Measurements from ENCODE around the gene RIMKLA. TPM values are rescaled to one million over a fixed set of nuclear protein-coding genes. Genes with fewer than 3 reads are reported as not detected.

Gene RIMKLA
- total and polyA plus RNA-seq, 2 donors (not counting 3 experiments of a cell fraction or from before 2014, with no cell fraction given), result 0.01 TPM; not detected in 1

DNA sequence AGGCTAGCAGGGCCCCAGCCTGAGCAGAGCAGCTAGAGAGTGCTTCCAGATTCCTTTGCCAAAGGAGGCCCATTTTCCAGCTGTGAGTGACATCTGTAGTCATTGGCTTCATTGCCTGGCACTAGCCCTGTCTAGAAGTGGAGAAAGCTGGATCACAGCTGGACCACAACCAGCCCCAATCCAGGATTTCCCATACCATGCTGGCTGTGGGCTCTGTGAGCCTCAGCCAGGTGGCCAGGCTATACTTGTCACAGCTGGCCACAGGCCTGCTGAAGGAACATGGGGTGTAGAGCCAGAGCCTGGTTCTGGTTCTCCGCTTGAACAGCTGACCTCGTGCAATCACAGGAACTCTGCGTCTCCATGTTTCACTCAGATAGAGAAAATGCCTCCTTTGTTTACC, 36.6 kb downstream of the RIMKLA start:
- FAIRE-seq (no peak), DNase-seq (ENCODE audit: low read depth, low spot score) (no peak)
- POLR2A ChIA-PET, result no interaction called here
- H3K27me3 ChIP-seq (ENCODE audit: control insufficient read depth in 2 of 2, insufficient read depth in 2 of 2, low read length in 2 of 2), result peaks cover 10 to 13% of the 10 kb centered on the region in 2 experiments
- no peak overlapping the region for H3K4me3 ChIP-seq (replicated peaks in 1 of 3; ENCODE audit: insufficient read depth in 1 of 3, low read depth in 1 of 3, low read length in 3 of 3)
- intact Hi-C loops (cut with micrococcal nuclease), result no loop called here
- H4K20me1 ChIP-seq (replicated peaks; ENCODE audit: control insufficient read depth, extremely low read depth, insufficient read depth, low read length), result no peaks in the 10 kb centered on the region
- no peak overlapping the region for H3K27ac ChIP-seq (ENCODE audit: insufficient read depth, low read depth, low read length)
- no peak overlapping the region for H3K4me2 ChIP-seq (ENCODE audit: insufficient read depth, low read length)
- TF ChIP-seq FOS (IDR thresholded peaks at IDR 0.05; ENCODE audit: borderline replicate concordance, insufficient read depth, low read length) (no peak), POLR2A (IDR thresholded peaks at IDR 0.05; ENCODE audit: low read depth, low read length) (no peak), POLR2AphosphoS5 (IDR thresholded peaks at IDR 0.05; ENCODE audit: insufficient read depth, low read depth, low read length) (no peak), JUN (IDR thresholded peaks at IDR 0.05; ENCODE audit: borderline replicate concordance, insufficient read depth, insufficient read length, low read depth) (no peak), GATA2 (IDR thresholded peaks at IDR 0.05; ENCODE audit: insufficient read depth, insufficient read length, low read depth, low read length) (no peak), MYC (IDR thresholded peaks at IDR 0.05; ENCODE audit: low read depth, low read length) (no peak), EZH2 (IDR thresholded peaks at IDR 0.05; ENCODE audit: borderline replicate concordance, low read depth, low read length, severe bottlenecking) (no peak)
- TF ChIP-seq, protein P1, sequence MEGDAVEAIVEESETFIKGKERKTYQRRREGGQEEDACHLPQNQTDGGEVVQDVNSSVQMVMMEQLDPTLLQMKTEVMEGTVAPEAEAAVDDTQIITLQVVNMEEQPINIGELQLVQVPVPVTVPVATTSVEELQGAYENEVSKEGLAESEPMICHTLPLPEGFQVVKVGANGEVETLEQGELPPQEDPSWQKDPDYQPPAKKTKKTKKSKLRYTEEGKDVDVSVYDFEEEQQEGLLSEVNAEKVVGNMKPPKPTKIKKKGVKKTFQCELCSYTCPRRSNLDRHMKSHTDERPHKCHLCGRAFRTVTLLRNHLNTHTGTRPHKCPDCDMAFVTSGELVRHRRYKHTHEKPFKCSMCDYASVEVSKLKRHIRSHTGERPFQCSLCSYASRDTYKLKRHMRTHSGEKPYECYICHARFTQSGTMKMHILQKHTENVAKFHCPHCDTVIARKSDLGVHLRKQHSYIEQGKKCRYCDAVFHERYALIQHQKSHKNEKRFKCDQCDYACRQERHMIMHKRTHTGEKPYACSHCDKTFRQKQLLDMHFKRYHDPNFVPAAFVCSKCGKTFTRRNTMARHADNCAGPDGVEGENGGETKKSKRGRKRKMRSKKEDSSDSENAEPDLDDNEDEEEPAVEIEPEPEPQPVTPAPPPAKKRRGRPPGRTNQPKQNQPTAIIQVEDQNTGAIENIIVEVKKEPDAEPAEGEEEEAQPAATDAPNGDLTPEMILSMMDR (IDR thresholded peaks at IDR 0.05; ENCODE audit: extremely low read depth in 1 of 2, insufficient read depth in 1 of 2, low read depth in 1 of 2, low read length in 2 of 2), result no peak
- TF ChIP-seq, protein P2, sequence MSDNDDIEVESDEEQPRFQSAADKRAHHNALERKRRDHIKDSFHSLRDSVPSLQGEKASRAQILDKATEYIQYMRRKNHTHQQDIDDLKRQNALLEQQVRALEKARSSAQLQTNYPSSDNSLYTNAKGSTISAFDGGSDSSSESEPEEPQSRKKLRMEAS (IDR thresholded peaks at IDR 0.05; ENCODE audit: insufficient read depth, insufficient read length), result no peak
- H2AFZ ChIP-seq (ENCODE audit: low read depth, low read length), result no peak overlapping the region
- dilution Hi-C loops (cut with MboI; ENCODE audit: extremely low pct_ligation_motif_present, low sequenced_read_pairs), result no loop called here
- no peaks in the 10 kb centered on the region for H3K36me3 ChIP-seq (ENCODE audit: control insufficient read depth in 2 of 2, extremely low read depth in 1 of 2, insufficient read depth in 2 of 2, low read length in 2 of 2)
- H3K79me2 ChIP-seq (ENCODE audit: control insufficient read depth, insufficient read depth, low read length), result no peaks in the 10 kb centered on the region
- no peak overlapping the region for H3K9ac ChIP-seq (replicated peaks; ENCODE audit: extremely low read depth, insufficient read depth, low read length)
- H3K4me1 ChIP-seq (ENCODE audit: control insufficient read depth, extremely low read depth, insufficient read depth, low read length), result peaks cover 2% of the 10 kb centered on the region
- no TSS peak for BruUV-seq (replicated peaks)
- no peaks in the 10 kb centered on the region for H3K9me3 ChIP-seq (replicated peaks; ENCODE audit: control insufficient read depth, insufficient read depth, low read length)
- CTCF ChIA-PET, result interaction anchor here (0.9 to 1.0 kb wide), 2 partner anchors 13 to 39 kb away, joined by 3 read pairs; no protein-coding TSS in a partner anchor
- H3K9me1 ChIP-seq (replicated peaks; ENCODE audit: control insufficient read depth, extremely low read depth, insufficient read depth, low read length), result no peaks in the 10 kb centered on the region
